MM.1S (cell line): Measurements from ENCODE around the gene SLC4A3.

Source experiments
- DNase-seq: peaks from one replicate; pipeline ENCODE4 v3.0.0-alpha.2; 2015
- H2AFZ ChIP-seq: fragments of 300-600 bp; sonication (generic); 2 replicates; pipeline ENCODE4 v1.6.0; 2016; ENCODE audit warnings: antibody characterized with exemption, low read length
- H3F3A ChIP-seq: fragments of 300-600 bp; sonication (generic); 2 replicates; pipeline ENCODE4 v1.6.1; 2016; ENCODE audit warnings: mild to moderate bottlenecking, antibody characterized with exemption, low read length, moderate library complexity, mixed read lengths; ENCODE audit not compliant: insufficient read depth
- H3K27ac ChIP-seq: fragments of 300-600 bp; sonication (generic); 2 replicates; pipeline ENCODE4 v1.5.1; 2016; ENCODE audit warnings: mild to moderate bottlenecking, low read length
- H3K27me3 ChIP-seq: fragments of 300-600 bp; sonication (generic); replicated peaks from 2 replicates; pipeline ENCODE4 v1.6.0; 2016; ENCODE audit warnings: low read length; ENCODE audit not compliant: insufficient read depth
- H3K36me3 ChIP-seq: fragments of 300-600 bp; sonication (generic); replicated peaks from 2 replicates; pipeline ENCODE4 v1.6.1; 2016; ENCODE audit warnings: mild to moderate bottlenecking, low read length, mixed read lengths; ENCODE audit not compliant: insufficient read depth
- H3K4me1 ChIP-seq: fragments of 300-600 bp; sonication (generic); 2 replicates; pipeline ENCODE4 v1.6.1; 2016; ENCODE audit warnings: low read length, mixed read lengths
- H3K4me2 ChIP-seq: fragments of 300-600 bp; sonication (generic); 2 replicates; pipeline ENCODE4 v1.6.0; 2016; ENCODE audit warnings: low read depth, low read length
- H3K4me3 ChIP-seq: fragments of 300-600 bp; sonication (generic); 2 replicates; pipeline ENCODE4 v1.5.1; 2016; ENCODE audit warnings: low read length, mixed read lengths
- H3K79me2 ChIP-seq: fragments of 300-600 bp; sonication (generic); 2 replicates; pipeline ENCODE4 v1.6.1; 2016; ENCODE audit warnings: mixed run types, low read length, mixed read lengths
- H3K9ac ChIP-seq: fragments of 300-600 bp; sonication (generic); 2 replicates; pipeline ENCODE4 v1.6.1; 2016; ENCODE audit warnings: low read length, mixed read lengths
- H3K9me2 ChIP-seq: fragments of 300-600 bp; sonication (generic); replicated peaks from 2 replicates; pipeline ENCODE4 v1.6.1; 2016; ENCODE audit warnings: mild to moderate bottlenecking, low read length, mixed read lengths; ENCODE audit not compliant: insufficient read depth
- H3K9me3 ChIP-seq: fragments of 300-600 bp; sonication (generic); replicated peaks from 2 replicates; pipeline ENCODE4 v1.6.1; 2016; ENCODE audit warnings: mild to moderate bottlenecking, low read length, mixed read lengths; ENCODE audit not compliant: insufficient read depth
- H4K20me1 ChIP-seq: fragments of 300-600 bp; sonication (generic); 2 replicates; pipeline ENCODE4 v1.6.1; 2016; ENCODE audit warnings: mild to moderate bottlenecking, low read length, moderate library complexity, mixed read lengths; ENCODE audit not compliant: insufficient read depth
- EZH2 ChIP-seq: fragments of 300-600 bp; sonication (generic); optimal IDR thresholded peaks from 2 replicates; pipeline ENCODE3; 2017; ENCODE audit warnings: low read depth, mild to moderate bottlenecking, antibody characterized with exemption, low read length, mixed read lengths
- EZH2phosphoT487 ChIP-seq: fragments of 300-600 bp; sonication (generic); IDR thresholded peaks from 2 replicates; pipeline ENCODE4 v1.6.1; 2018; ENCODE audit warnings: antibody characterized with exemption, low read length
- TF ChIP-seq, protein P1 (sequence below): fragments of 300-600 bp; sonication (generic); IDR thresholded peaks from 2 replicates; pipeline ENCODE4 v1.5.1; 2016; ENCODE audit warnings: antibody characterized with exemption, low read length, mixed read lengths

The SLC4A3 gene

DNA sequence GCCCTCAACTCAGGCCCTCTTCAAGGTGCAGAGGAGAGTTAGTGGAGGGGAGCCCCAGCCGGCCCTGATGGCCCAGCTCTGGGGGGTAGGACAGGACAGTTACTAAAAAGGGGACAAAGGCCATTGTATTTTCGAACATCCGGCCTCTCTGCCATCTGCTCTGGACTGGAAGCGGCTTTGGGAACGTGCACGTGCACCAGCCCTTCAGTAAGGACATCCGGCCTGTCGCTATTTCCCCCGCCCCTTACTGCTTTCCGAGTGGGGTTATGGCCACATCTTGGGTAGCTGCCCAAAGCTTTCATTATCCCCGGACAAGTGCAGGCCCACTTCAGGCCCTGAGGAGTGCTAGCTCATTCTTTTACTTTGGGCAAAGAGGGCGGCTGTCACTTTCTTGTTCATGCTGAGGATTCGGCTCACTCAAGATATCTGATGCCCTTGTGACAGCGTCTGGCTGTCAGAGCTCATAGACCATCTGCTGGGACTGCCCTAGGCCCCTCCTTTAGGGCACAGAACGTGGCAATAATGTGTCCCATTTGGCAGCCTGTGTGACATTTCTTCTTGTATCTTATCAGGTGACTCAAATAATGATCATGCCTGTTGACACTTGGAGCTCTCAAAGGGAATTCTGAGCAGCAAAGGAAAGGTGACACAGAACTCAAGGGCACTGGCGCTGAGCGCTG is 17.5 kb downstream of the SLC4A3 start:
- H3F3A ChIP-seq = no peaks in the 10 kb centered on the region
- H3K27ac ChIP-seq = no peak overlapping the region
- H3K9me3 ChIP-seq = no peaks in the 10 kb centered on the region
- H3K27me3 ChIP-seq = peaks cover 16% of the 10 kb centered on the region
- no peaks in the 10 kb centered on the region for H3K9me2 ChIP-seq
- H3K79me2 ChIP-seq = no peaks in the 10 kb centered on the region
- H3K4me1 ChIP-seq = no peaks in the 10 kb centered on the region; the same call in 1 of the 2 replicates
- H3K9ac ChIP-seq = no peak overlapping the region
- no peak for DNase-seq
- no peak overlapping the region for H2AFZ ChIP-seq
- H3K4me2 ChIP-seq = no peak overlapping the region
- no peak overlapping the region for H3K4me3 ChIP-seq
- TF ChIP-seq EZH2phosphoT487 (no peak), EZH2 (no peak)
- TF ChIP-seq, protein P1, sequence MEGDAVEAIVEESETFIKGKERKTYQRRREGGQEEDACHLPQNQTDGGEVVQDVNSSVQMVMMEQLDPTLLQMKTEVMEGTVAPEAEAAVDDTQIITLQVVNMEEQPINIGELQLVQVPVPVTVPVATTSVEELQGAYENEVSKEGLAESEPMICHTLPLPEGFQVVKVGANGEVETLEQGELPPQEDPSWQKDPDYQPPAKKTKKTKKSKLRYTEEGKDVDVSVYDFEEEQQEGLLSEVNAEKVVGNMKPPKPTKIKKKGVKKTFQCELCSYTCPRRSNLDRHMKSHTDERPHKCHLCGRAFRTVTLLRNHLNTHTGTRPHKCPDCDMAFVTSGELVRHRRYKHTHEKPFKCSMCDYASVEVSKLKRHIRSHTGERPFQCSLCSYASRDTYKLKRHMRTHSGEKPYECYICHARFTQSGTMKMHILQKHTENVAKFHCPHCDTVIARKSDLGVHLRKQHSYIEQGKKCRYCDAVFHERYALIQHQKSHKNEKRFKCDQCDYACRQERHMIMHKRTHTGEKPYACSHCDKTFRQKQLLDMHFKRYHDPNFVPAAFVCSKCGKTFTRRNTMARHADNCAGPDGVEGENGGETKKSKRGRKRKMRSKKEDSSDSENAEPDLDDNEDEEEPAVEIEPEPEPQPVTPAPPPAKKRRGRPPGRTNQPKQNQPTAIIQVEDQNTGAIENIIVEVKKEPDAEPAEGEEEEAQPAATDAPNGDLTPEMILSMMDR = no peak
- no peaks in the 10 kb centered on the region for H3K36me3 ChIP-seq
- H4K20me1 ChIP-seq = no peaks in the 10 kb centered on the region

DNA sequence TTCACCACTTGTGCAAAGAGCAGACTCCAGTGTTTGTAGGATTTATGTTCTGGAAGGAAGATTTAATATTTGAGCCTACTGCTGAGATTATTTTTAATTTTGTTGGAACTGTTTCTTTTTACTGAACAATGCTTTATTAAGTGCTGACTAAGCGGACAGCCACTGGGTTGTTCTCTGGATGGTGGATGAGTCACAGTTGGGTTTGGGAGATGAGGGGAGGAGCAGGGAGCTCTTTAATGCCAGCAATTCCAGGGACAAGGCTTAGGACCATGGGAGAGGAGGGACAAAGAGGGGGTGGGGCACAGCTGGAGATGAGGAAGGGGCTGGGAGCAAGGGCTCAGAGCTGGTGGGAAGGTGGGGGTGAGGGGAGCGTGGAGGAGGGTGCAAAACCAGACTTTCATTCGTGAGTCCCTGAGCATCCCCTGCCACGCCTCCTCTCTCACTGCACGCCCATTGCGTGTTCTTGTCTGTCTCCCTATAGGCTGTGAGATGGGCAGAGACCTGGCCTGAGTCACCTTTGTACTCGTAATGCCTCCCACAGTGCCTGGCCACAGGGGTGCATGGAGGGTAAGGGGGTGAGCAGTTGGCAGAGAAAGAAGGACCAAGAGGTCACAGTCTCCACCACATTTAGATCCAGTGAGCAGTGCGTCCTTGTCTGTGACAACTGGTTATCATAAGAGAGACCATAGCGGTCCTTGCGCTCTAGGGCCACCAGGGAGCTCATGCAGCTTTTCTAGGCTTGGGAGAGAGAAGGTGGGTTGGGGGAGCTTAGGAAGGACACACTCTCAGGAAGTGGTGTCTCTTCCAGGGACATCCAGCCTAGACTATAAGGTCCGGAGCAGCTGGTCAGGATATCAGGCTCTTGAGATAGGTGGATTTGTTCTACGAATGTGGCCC is 18.4 kb downstream of the SLC4A3 start:
- Histone ChIP-seq H3K79me2 (no peaks in the 10 kb centered on the region), H3K9ac (no peak overlapping the region), H3K4me2 (no peak overlapping the region), H4K20me1 (no peaks in the 10 kb centered on the region), H2AFZ (no peak overlapping the region), H3K9me2 (no peaks in the 10 kb centered on the region), H3K27ac (no peak overlapping the region), H3K4me3 (no peak overlapping the region), H3K36me3 (no peaks in the 10 kb centered on the region), H3K9me3 (no peaks in the 10 kb centered on the region), H3K27me3 (peaks cover 8% of the 10 kb centered on the region), H3F3A (no peaks in the 10 kb centered on the region), H3K4me1 (no peaks in the 10 kb centered on the region; the same call in 1 of the 2 replicates)
- DNase-seq = no peak
- TF ChIP-seq, protein P1 = no peak
- no peak for TF ChIP-seq EZH2phosphoT487
- no peak for TF ChIP-seq EZH2

DNA sequence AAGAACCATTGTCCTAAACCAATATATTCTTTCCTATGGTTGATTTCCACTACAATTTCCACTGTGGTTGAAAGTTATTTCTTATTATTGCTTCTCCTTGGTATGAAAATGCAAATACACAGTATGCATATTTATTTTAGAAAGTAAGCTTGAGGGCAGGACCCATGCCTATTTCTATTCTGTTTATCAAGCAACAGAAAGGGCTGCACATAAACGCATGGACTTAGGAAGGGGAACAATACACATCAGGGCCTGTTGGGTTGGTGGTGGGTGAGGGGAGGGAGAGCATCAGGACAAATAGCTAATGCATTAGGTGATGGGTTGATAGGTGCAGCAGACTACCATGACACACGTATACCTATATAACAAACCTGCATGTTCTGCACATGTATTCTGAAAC is 20.7 kb downstream of the SLC4A3 start:
- H4K20me1 ChIP-seq = no peaks in the 10 kb centered on the region
- H3K36me3 ChIP-seq = no peaks in the 10 kb centered on the region
- no peak overlapping the region for H3K4me3 ChIP-seq
- TF ChIP-seq EZH2phosphoT487 (no peak), EZH2 (no peak)
- TF ChIP-seq, protein P1 = no peak
- H3K9me3 ChIP-seq = no peaks in the 10 kb centered on the region
- H3K4me1 ChIP-seq = no peaks in the 10 kb centered on the region
- H3K27me3 ChIP-seq = no peaks in the 10 kb centered on the region
- no peaks in the 10 kb centered on the region for H3K79me2 ChIP-seq
- no peak for DNase-seq
- no peak overlapping the region for H3K9ac ChIP-seq
- H3K27ac ChIP-seq = no peak overlapping the region
- H3K4me2 ChIP-seq = no peak overlapping the region
- H2AFZ ChIP-seq = no peak overlapping the region
- no peaks in the 10 kb centered on the region for H3F3A ChIP-seq
- no peaks in the 10 kb centered on the region for H3K9me2 ChIP-seq
